Sigmoid colon (tissue), 7 donors: ENCODE measurements around the gene PPP4R3B. TPM values are rescaled to one million over a fixed set of nuclear protein-coding genes. Genes with fewer than 3 reads are reported as not detected.

Source experiments
- DNase-seq: peaks from one replicate; pipeline ENCODE4 v3.0.0-alpha.2; 2019
- H3K27ac ChIP-seq, 4 donors: fragments of 200-600 bp; sonication (generic); one replicate each; pipeline ENCODE4 v1.5.1; 2016 to 2019; ENCODE audit warnings: mild to moderate bottlenecking in 1 of 4
- H3K27me3 ChIP-seq, 3 donors: fragments of 200-600 bp; sonication (generic); one replicate each; pipeline ENCODE4 v1.5.1; 2019; ENCODE audit warnings: mild to moderate bottlenecking in 1 of 3
- H3K36me3 ChIP-seq, 4 donors: fragments of 200-600 bp; sonication (generic); one replicate each; pipeline ENCODE4 v1.5.1; 2016 to 2019
- H3K4me1 ChIP-seq, 4 donors: fragments of 200-600 bp; sonication (generic); one replicate each; pipeline ENCODE4 v1.5.1; 2017 to 2019
- H3K4me3 ChIP-seq, 4 donors: fragments of 200-600 bp; sonication (generic); one replicate each; pipeline ENCODE4 v1.5.1; 2017 to 2019; ENCODE audit warnings: mild to moderate bottlenecking in 2 of 4, moderate library complexity in 1 of 4
- H3K9me3 ChIP-seq, 4 donors: fragments of 200-600 bp in 3 of 4; sonication (generic) in 3 of 4; one replicate each; pipeline versions ENCODE4 v1.5.1 to v1.6.1; 2013 to 2019
- EP300 ChIP-seq, 4 donors: sonication (generic); formaldehyde crosslinking; IDR thresholded peaks; one replicate each; pipeline ENCODE4 v1.6.1; 2017; ENCODE audit warnings: antibody characterized with exemption in 4 of 4
- POLR2A ChIP-seq, 2 donors: fragments of 450-650 bp; IDR thresholded peaks; one replicate each; pipeline ENCODE4 v1.6.1; 2016; ENCODE audit warnings: antibody characterized with exemption in 2 of 2, mild to moderate bottlenecking in 2 of 2, moderate library complexity in 2 of 2
- POLR2AphosphoS5 ChIP-seq, 4 donors: sonication (generic); formaldehyde crosslinking; IDR thresholded peaks; one replicate each; pipeline ENCODE4 v1.6.1; 2017; ENCODE audit warnings: antibody characterized with exemption in 4 of 4
- WGBS, 2 donors: extraction: QIAGEN DNeasy Blood & Tissue Kit; methylation state at CpG; one replicate each; pipeline ENCODE4 v1.1.7; 2013; 5-methylcytosine and 5-hydroxymethylcytosine counted together
- intact Hi-C: fragments of 100-400 bp; cut with DNase I; formaldehyde crosslinking; loops from one replicate; pipeline ENCODE4 v1.15.1; 2023
- polyA plus RNA-seq, 3 donors: library from polyadenylated mRNA; stranded (reverse); fragments of 200-250 nt; gene quantifications; one replicate each; pipeline ENCODE4 v1.2.3, GENCODE V29; 2013
- total RNA-seq, 4 donors: library from RNA; depleted of rRNA; stranded (reverse); fragments of >200 nt; gene quantifications; one replicate each; pipeline ENCODE4 v1.1.0, GENCODE V29; 2016
- TF ChIP-seq, protein P1 (sequence below), 4 experiments: fragments of 450-650 bp in 3 of 4; fragments of 200-600 bp in 1 of 4; IDR thresholded peaks; one replicate each; pipeline ENCODE4 v1.5.1; 2016 to 2019; ENCODE audit warnings: antibody characterized with exemption in 4 of 4, mild to moderate bottlenecking in 3 of 4, moderate library complexity in 2 of 4
- donor health status: healthy with polysubstance abuse.
- donor health status: Bipolar disorder and iron deficiency.
- donor health status: healthy.

The PPP4R3B gene
- total and polyA plus RNA-seq, 7 donors = 29.4 to 88.5 (median 75.8) TPM

DNA sequence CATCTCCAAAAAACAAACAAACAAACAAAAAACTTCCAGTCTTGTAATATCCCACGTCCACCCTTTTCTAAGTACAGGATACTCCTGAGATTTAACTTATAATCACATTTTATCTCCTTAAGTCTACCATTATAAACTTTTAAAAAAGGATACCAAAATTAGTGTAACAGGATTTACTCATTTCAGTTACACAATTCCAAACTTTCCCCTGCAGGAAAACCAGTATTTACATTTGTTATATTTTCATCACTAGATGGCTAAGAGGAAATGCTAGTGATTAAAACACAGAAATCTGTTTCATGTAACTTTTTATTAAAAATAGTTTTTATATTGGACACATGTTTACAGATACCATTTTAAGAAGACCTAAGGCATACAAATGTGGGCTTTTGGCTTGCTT is 70.4 kb downstream of the PPP4R3B start:
- no peaks in the 10 kb centered on the region for H3K27me3 ChIP-seq
- no peak for TF ChIP-seq POLR2AphosphoS5 (IDR thresholded peaks at IDR 0.05)
- TF ChIP-seq EP300 (IDR thresholded peaks at IDR 0.05) = no peak
- no peak for TF ChIP-seq POLR2A (IDR thresholded peaks at IDR 0.05)
- TF ChIP-seq, protein P1, sequence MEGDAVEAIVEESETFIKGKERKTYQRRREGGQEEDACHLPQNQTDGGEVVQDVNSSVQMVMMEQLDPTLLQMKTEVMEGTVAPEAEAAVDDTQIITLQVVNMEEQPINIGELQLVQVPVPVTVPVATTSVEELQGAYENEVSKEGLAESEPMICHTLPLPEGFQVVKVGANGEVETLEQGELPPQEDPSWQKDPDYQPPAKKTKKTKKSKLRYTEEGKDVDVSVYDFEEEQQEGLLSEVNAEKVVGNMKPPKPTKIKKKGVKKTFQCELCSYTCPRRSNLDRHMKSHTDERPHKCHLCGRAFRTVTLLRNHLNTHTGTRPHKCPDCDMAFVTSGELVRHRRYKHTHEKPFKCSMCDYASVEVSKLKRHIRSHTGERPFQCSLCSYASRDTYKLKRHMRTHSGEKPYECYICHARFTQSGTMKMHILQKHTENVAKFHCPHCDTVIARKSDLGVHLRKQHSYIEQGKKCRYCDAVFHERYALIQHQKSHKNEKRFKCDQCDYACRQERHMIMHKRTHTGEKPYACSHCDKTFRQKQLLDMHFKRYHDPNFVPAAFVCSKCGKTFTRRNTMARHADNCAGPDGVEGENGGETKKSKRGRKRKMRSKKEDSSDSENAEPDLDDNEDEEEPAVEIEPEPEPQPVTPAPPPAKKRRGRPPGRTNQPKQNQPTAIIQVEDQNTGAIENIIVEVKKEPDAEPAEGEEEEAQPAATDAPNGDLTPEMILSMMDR (IDR thresholded peaks at IDR 0.05) = no peak
- intact Hi-C loops = no loop called here
- no peak overlapping the region for H3K4me3 ChIP-seq
- DNase-seq = no peak
- no peaks in the 10 kb centered on the region for H3K9me3 ChIP-seq
- peaks cover 8 to 82% (median 14%) of the 10 kb centered on the region in 4 donors for H3K36me3 ChIP-seq
- peaks cover 0 to 8% (median 3%) of the 10 kb centered on the region in 4 donors for H3K4me1 ChIP-seq
- 88 to 96% methylated on average over 1 of the region's 1 CpG for WGBS, 2 donors
- H3K27ac ChIP-seq = no peak overlapping the region

DNA sequence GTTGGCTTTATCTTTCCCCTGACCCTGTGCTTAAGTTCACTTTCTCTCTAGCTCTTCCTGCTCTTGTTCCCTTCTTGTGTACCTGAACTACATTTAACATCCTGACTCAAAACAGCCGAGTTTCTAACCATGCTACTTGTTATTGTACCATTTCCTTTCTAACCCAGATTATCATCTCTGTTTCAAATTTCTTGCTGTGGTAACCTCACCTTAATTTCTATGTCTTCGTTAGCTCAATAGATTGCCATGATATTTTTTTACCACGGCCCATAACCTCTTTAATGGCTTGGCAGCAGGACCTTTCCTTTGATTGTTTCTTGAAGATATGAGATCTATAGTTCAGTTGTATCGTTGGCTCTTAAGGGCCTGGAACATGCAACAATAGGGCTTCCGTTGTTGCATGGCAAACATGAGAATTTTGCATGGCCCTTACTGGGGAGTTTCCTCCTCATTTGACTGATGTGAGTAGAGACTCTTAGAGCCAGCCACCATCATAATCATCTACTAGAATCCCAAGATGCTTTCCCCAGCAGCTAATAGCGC is 86.8 kb downstream of the PPP4R3B start:
- Histone ChIP-seq H3K9me3 (no peaks in the 10 kb centered on the region), H3K27me3 (no peaks in the 10 kb centered on the region), H3K27ac (no peak overlapping the region), H3K4me1 (no peaks in the 10 kb centered on the region), H3K36me3 (peaks cover 9 to 93% (median 16%) of the 10 kb centered on the region in 4 donors), H3K4me3 (no peak overlapping the region)
- TF ChIP-seq POLR2A (IDR thresholded peaks at IDR 0.05) (no peak), EP300 (IDR thresholded peaks at IDR 0.05) (no peak), POLR2AphosphoS5 (IDR thresholded peaks at IDR 0.05) (no peak)
- TF ChIP-seq, protein P1 (IDR thresholded peaks at IDR 0.05) = no peak
- DNase-seq = no peak
- intact Hi-C loops = no loop called here
- 85 to 88% methylated on average over 6 of the region's 6 CpGs for WGBS, 2 donors

DNA sequence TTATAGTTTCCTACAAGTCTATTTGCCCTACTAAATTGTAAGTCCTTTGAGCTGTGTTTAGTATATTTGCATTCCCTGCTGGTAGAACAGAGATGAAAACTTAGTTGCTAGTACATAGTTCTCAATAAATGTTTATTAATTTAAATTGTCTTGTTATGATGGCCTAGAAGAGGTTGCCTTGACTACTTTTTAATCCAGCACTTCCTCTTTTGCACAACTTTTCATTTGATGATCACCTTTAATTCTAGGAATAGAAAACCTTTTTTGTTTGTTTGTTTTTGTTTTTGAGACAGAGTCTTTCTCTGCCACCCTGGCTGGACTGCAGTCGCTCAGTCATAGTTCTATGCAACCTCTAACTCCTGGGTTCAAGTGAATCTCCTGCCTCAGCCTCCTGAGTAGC is 91.2 kb downstream of the PPP4R3B start:
- intact Hi-C loops = no loop called here

DNA sequence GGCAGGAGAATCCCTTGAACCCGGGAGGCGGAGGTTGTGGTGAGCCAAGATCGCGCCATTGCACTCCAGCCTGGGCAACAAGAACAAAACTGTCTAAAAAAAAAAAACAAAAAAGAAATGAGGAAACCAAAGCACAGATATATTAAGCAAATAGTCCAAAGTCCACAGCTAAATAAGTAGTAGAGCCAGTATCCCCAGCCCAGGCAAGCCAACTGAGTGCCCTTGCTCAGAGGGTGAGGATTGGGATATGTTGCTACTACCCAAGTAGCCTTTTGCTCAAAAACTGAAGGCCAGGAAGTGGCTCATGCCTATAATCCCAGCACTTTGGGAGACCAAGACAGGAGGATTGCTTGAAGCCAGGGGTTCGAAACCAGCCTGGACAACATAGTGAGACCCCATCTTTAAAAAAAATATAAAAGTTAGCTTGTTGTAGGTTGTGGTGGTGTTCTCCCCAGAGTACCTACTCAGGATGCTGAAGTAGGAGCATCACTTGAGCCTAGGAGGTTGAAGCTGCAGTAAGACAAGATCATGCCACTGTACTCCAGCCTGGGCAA is 92.5 kb downstream of the PPP4R3B start:
- Histone ChIP-seq H3K36me3 (peaks cover 9 to 74% (median 21%) of the 10 kb centered on the region in 4 donors), H3K4me1 (peaks cover 0 to 8% (median 3%) of the 10 kb centered on the region in 4 donors), H3K4me3 (no peak overlapping the region), H3K27me3 (no peaks in the 10 kb centered on the region), H3K9me3 (no peaks in the 10 kb centered on the region), H3K27ac (no peak overlapping the region)
- intact Hi-C loops = no loop called here
- TF ChIP-seq POLR2AphosphoS5 (IDR thresholded peaks at IDR 0.05) = no peak
- TF ChIP-seq, protein P1 (IDR thresholded peaks at IDR 0.05) = no peak
- no peak for TF ChIP-seq POLR2A (IDR thresholded peaks at IDR 0.05)
- TF ChIP-seq EP300 (IDR thresholded peaks at IDR 0.05) = no peak
- DNase-seq = no peak
- WGBS, 2 donors = 97 to 99% methylated on average over 5 of the region's 5 CpGs

More for the DNA sequence above, 91.2 kb downstream of the PPP4R3B start:
- TF ChIP-seq EP300 (IDR thresholded peaks at IDR 0.05) (no peak), POLR2A (IDR thresholded peaks at IDR 0.05) (no peak), POLR2AphosphoS5 (IDR thresholded peaks at IDR 0.05) (no peak)
- TF ChIP-seq, protein P1 (IDR thresholded peaks at IDR 0.05) = no peak
- H3K4me1 ChIP-seq = peaks cover 0 to under 1% (median 0%) of the 10 kb centered on the region in 4 donors
- no peak overlapping the region for H3K4me3 ChIP-seq
- H3K36me3 ChIP-seq = peaks cover 9 to 86% (median 26%) of the 10 kb centered on the region in 4 donors
- H3K27me3 ChIP-seq = no peaks in the 10 kb centered on the region
- no peaks in the 10 kb centered on the region for H3K9me3 ChIP-seq
- 100% methylated on average over 1 of the region's 1 CpG for WGBS, 2 donors
- no peak overlapping the region for H3K27ac ChIP-seq
- no peak for DNase-seq
